HG03066 (cell line): ENCODE measurements around the gene COL18A1.

Experiments used
- ATAC-seq: cut with Tn5 transposase; IDR thresholded peaks from one replicate; pipeline ENCODE4 v1.9.1; 2021; ENCODE audit warnings: low read depth; ENCODE audit not compliant: unreplicated experiment

Gene COL18A1

GRCh38 chr21:45511661-45512431 lies 106.9 kb downstream of the COL18A1 start:
- ATAC-seq, result no peak

- ATAC-seq, result no peak
Observed at GRCh38 chr21:45512626-45513002, 107.6 kb downstream of the COL18A1 start.

GRCh38 chr21:45513003-45513717 lies 108.2 kb downstream of the COL18A1 start:
- ATAC-seq, result no peak

- no peak for ATAC-seq
Observed at GRCh38 chr21:45513741-45514310, 108.9 kb downstream of the COL18A1 start.

GRCh38 chr21:45514311-45515021 lies 109.5 kb downstream of the COL18A1 start:
- no peak for ATAC-seq

GRCh38 chr21:45515241-45516061 lies 110.5 kb downstream of the COL18A1 start:
- no peak for ATAC-seq

- ATAC-seq, result no peak
Observed at GRCh38 chr21:45516071-45516670, 111.2 kb downstream of the COL18A1 start.

GRCh38 chr21:45516671-45517151 lies 111.7 kb downstream of the COL18A1 start:
- no peak for ATAC-seq

GRCh38 chr21:45517249-45518065 lies 112.5 kb downstream of the COL18A1 start:
- ATAC-seq, result no peak

GRCh38 chr21:45518742-45519141 lies 113.8 kb downstream of the COL18A1 start:
- no peak for ATAC-seq

- ATAC-seq, result no peak
Observed at GRCh38 chr21:45519182-45519581, 114.2 kb downstream of the COL18A1 start.

- no peak for ATAC-seq
Observed at GRCh38 chr21:45521241-45521640, 116.3 kb downstream of the COL18A1 start.

- ATAC-seq, result no peak
Observed at GRCh38 chr21:45522381-45522780, 117.4 kb downstream of the COL18A1 start.

- no peak for ATAC-seq
Observed at GRCh38 chr21:45522986-45523385, 118.0 kb downstream of the COL18A1 start.

- ATAC-seq, result no peak
Observed at GRCh38 chr21:45523411-45524101, 118.6 kb downstream of the COL18A1 start.

GRCh38 chr21:45524756-45525152 lies 119.8 kb downstream of the COL18A1 start:
- ATAC-seq, result no peak

- no peak for ATAC-seq
Observed at GRCh38 chr21:45525153-45525909, 120.4 kb downstream of the COL18A1 start.

- ATAC-seq, result no peak
Observed at GRCh38 chr21:45525910-45526306, 120.9 kb downstream of the COL18A1 start.
